Measurements from ENCODE around the gene TESMIN.

Gene TESMIN

DNA sequence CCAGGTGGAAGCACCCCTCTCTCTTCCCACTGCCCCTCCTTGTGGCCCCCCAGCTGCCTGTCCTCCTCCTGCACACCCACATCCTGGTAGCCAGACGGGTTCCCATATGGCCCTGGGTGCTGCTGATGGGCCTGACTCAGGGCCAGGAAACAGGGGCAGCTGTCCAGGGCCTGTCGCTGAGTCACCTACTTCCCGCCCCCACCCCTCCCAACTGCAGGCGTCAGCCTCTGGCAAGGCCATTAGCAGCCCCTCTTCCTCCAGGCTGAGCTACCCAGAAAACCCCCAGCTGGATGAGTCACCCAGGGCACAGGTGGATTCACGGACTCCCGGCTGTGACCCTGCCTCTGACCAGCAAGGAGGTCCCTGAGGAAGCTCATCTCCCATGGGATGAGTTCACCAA lies 73.9 kb downstream of the TESMIN start:
- H3K36me3 Mint-ChIP-seq (ENCODE audit: low read depth) = no peaks in the 10 kb centered on the region
- H3K27me3 Mint-ChIP-seq (ENCODE audit: low read depth, poor library complexity) = peaks cover 33% of the 10 kb centered on the region
- TF ChIP-seq CTCF (IDR thresholded peaks at IDR 0.05) = no peak
- peaks cover 9% of the 10 kb centered on the region for H3K4me1 Mint-ChIP-seq
- no peak overlapping the region for H3K27ac Mint-ChIP-seq
- DNase-seq = no peak
- no peaks in the 10 kb centered on the region for H3K9me3 Mint-ChIP-seq
- no peak overlapping the region for H3K4me3 Mint-ChIP-seq

DNA sequence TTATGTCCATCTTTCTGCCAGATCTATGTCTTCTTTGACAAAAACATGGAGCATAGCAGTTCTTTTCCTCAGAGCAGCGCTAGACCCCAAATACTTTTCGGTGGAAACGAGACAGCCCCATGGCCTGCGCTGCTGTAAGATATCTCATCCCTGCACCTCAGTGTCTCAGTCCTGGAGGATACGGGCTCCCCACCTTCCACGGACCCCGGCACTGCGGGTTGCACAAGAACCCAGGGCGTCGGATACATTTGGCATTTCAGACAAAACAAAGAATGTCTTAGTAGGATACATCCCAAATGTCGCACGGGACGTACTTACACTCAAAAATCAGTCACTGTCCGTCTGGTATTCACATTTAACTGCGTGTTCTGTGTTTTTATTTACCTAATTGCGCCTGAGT lies 76.9 kb downstream of the TESMIN start:
- Mint-ChIP-seq H3K27me3 (ENCODE audit: low read depth, poor library complexity) (peaks cover 18% of the 10 kb centered on the region), H3K4me3 (no peak overlapping the region), H3K4me1 (peaks cover 4% of the 10 kb centered on the region), H3K27ac (no peak overlapping the region), H3K9me3 (no peaks in the 10 kb centered on the region), H3K36me3 (ENCODE audit: low read depth) (no peaks in the 10 kb centered on the region)
- DNase-seq = no peak
- no peak for TF ChIP-seq CTCF (IDR thresholded peaks at IDR 0.05)

DNA sequence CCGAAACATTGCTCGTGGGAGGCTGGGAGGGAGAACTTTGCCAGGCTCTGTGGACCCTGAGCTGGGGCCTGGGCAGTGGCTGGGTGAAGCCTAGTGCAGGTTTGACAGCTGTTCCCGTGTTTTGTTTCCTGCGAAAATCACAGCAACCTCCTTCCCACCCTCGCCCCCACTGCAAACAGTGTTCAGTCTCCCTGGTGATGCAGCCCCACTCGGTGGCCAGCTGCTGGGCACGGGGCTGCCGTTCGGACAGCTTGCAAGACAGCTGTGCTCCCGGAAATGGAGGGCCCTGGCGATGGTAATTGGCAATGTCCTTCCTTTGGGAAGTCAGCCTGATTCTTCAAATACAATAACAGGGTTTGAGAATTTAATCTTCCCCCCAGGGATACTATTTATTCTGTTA lies 77.3 kb downstream of the TESMIN start:
- H3K4me3 Mint-ChIP-seq = no peak overlapping the region
- no peaks in the 10 kb centered on the region for H3K9me3 Mint-ChIP-seq
- no peak for TF ChIP-seq CTCF (IDR thresholded peaks at IDR 0.05)
- peaks cover 18% of the 10 kb centered on the region for H3K27me3 Mint-ChIP-seq (ENCODE audit: low read depth, poor library complexity)
- DNase-seq = no peak
- H3K4me1 Mint-ChIP-seq = peaks cover 4% of the 10 kb centered on the region
- H3K36me3 Mint-ChIP-seq (ENCODE audit: low read depth) = no peaks in the 10 kb centered on the region
- no peak overlapping the region for H3K27ac Mint-ChIP-seq

DNA sequence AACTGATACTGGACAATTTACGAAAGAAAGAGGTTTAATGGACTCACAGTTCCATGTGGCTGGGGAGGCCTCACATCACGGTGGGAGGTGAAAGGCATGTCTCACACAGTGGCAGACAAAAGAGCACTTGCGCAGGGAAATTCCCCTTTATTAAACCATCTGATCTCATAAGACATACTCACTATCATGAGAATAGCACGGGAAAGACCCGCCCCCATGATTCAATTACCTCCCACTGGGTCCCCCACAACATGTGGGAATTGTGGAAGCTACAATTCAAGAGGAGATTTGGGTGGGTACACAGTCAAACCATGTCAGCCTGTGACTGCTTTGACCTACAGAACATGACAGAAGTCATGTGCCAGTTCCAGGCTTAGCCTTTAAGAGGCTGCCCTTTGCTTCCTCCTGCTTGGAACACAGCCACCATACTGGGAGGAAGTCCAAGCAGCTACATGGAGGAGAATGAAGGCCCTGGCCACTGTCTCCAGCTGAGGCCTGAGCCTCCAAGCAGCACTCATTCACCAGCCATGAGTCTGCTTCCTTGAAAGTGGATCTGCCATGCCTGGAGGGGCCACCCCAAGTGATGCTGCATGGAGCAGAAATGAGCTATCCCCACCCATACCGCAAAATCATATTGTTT lies 77.9 kb downstream of the TESMIN start:
- no peak for TF ChIP-seq CTCF (IDR thresholded peaks at IDR 0.05)
- Mint-ChIP-seq H3K36me3 (ENCODE audit: low read depth) (no peaks in the 10 kb centered on the region), H3K4me1 (peaks cover 4% of the 10 kb centered on the region), H3K4me3 (no peak overlapping the region), H3K27me3 (ENCODE audit: low read depth, poor library complexity) (peaks cover 16% of the 10 kb centered on the region), H3K27ac (no peak overlapping the region), H3K9me3 (no peaks in the 10 kb centered on the region)
- no peak for DNase-seq

DNA sequence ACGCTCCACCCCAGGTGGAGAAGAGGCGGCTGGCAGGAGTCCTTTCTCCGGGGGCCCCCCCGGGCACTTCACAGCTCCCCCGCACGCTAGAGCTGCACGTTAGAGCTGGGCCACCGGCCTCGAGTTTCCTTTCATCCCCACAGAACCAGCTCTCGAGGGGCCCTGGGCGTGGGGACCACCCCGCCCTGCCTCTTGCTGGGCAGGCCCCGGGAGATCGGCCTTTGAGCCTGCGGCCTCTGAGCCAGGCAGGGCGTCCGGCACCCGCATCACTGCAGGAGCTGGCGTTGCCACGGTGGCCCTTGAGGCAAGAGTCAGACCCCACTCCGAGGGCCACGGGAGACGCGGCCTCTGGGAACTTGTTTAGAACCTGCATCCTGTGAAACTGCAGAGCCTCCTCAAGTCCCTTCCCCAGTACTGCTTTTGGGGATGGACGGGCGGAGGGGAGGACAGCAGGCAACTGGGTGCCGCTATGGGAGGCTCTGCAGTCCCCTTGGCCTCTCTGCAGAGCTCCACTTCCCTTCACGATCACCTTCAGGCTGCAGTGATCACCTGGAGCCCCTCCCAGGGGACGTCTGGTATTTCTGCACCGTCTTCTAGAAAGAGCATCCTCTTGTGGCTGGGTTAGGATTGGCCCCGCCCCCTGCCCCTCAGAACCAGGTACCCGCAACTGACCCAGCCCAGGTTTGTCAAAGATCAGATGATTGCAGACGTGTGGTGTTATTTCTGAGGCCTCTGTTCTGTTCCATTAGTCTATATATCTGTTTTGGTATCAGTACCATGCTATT lies 80.9 kb downstream of the TESMIN start:
- Mint-ChIP-seq H3K4me1 (peaks cover 4% of the 10 kb centered on the region), H3K27ac (no peak overlapping the region), H3K27me3 (ENCODE audit: low read depth, poor library complexity) (peaks cover 11% of the 10 kb centered on the region), H3K9me3 (no peaks in the 10 kb centered on the region), H3K36me3 (ENCODE audit: low read depth) (no peaks in the 10 kb centered on the region), H3K4me3 (no peak overlapping the region)
- no peak for TF ChIP-seq CTCF (IDR thresholded peaks at IDR 0.05)
- DNase-seq = no peak

Measured in nephron progenitor cell (in vitro differentiated cells).